ENCODE measurements around the gene CLCN1.
"Not testable (repeated sequence)": the region's sequence is repeated elsewhere in the genome, so short reads cannot be mapped to it uniquely, and the experiment has no call there.

CLCN1 gene

DNA sequence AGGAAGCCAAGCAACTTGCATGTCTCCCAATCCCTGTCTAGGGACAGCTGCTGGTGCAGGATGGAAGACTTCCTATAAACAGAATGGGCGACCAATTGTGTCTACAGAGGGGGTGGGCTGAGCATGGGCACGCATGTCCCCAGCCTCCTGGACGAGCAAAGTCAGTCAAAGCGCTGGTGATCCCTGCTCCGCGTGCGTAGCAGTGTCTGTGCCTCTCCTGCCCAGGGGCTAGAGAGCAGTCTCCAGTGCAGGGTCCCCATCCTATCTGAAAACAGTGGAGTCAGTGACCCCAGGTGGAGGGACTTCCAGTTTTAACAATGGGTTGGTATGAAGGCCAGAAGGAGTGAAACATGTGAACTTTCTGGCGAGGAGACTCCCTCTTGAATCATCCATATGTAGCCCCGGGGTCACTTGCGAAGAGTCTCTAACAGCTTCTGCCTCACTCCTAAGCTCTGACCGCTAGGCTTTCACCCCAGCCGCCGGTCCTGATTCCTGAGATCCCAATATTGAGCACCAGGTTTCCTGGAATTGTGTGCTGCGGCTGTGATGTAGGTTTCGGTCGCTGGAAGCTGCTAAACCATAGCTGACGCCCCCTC is 28.5 kb upstream of the CLCN1 start:
- Mint-ChIP-seq H3K9me3 (no peaks in the 10 kb centered on the region), H3K27me3 (no peaks in the 10 kb centered on the region), H3K4me3 (peak overlapping the region; percentile 97), H3K27ac (peak overlapping the region; percentile 91), H3K36me3 (ENCODE audit: low read depth) (peaks cover 29% of the 10 kb centered on the region), H3K4me1 (ENCODE audit: low read depth) (peaks cover 47% of the 10 kb centered on the region)
- intact Hi-C loops (cut with micrococcal nuclease), result no loop called here

DNA sequence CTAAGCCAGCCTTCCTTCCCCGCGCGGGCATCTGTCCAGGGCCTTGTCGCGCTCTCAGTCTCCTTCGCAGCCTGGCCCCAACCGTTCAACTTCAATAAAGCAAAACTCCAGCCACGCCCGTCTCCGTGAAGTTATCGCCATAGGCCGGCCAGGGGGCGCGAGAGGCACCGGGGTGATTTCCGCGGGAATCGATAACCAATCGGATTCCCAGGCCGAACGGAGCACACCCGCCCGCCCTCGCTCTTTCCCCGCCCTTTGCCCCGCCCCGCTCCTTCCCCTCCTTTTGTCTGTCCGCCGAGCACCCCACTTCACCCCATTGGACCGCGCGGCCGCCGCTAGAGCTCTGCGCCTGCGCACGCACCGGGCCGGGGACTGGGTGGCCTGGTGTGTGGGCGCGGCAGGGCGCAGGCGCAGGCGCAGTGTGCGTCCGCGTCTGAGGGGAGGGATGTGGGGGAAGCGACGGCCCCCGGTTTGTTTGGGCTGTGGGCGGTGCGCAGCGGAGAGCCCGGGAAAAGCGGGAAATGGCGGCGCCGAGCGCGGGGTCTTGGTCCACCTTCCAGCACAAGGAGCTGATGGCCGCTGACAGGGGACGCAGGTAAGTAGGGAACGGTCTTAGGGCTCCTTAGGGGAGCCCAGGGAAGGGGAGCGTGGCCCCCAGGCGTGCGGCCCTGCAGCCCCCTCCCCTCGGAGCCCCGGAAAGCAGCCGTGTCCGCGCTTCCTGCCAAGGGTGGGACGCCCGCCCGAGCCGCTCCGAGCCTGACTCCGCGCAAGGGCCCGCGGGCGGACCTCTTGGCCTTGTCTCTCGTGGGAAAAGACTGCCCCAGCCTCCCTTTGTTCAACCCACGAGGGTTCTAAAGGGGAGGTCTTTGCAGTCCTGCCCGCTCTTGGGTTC is 27.7 kb upstream of the CLCN1 start, which contains the start of gene CASP2:
Gene CASP2, plus strand, starts transcription at position 417 of the 892 bp plus-strand sequence. Its CDS starts 105 bp downstream, at position 522.
- H3K4me1 Mint-ChIP-seq (ENCODE audit: low read depth), result peaks cover 46% of the 10 kb centered on the region
- H3K36me3 Mint-ChIP-seq (ENCODE audit: low read depth), result peaks cover 36% of the 10 kb centered on the region
- peak within 1 kb of the TSS; percentile 97 for H3K4me3 Mint-ChIP-seq
- no peaks in the 10 kb centered on the region for H3K9me3 Mint-ChIP-seq
- H3K27me3 Mint-ChIP-seq, result no peaks in the 10 kb centered on the region
- H3K27ac Mint-ChIP-seq, result peak within 1 kb of the TSS; percentile 91
- intact Hi-C loops (cut with micrococcal nuclease), result no loop called here

DNA sequence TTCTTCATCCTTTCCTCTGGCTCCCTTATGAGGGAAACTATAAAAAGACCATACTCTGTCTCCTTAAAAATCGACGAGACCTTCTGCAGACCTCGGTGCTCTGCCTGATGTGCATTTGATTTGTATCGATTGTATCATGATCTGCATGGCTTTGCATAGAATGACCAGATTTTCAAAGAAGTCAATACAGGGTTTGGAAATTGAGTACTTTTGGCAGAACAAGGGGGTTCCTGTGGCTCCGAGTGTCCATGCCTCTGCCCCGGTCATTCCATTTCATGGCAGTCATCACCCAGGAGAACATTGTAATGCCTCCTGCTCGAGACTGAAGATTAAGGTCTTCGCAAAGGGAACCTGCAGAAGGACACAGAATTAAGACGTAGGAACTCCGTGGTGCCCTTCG is 27.1 kb upstream of the CLCN1 start:
- peaks cover 46% of the 10 kb centered on the region for H3K4me1 Mint-ChIP-seq (ENCODE audit: low read depth)
- intact Hi-C loops (cut with micrococcal nuclease), result no loop called here
- H3K9me3 Mint-ChIP-seq, result no peaks in the 10 kb centered on the region
- H3K36me3 Mint-ChIP-seq (ENCODE audit: low read depth), result peaks cover 43% of the 10 kb centered on the region
- no peaks in the 10 kb centered on the region for H3K27me3 Mint-ChIP-seq
- H3K27ac Mint-ChIP-seq, result peak overlapping the region; percentile 91
- peak overlapping the region; percentile 97 for H3K4me3 Mint-ChIP-seq

DNA sequence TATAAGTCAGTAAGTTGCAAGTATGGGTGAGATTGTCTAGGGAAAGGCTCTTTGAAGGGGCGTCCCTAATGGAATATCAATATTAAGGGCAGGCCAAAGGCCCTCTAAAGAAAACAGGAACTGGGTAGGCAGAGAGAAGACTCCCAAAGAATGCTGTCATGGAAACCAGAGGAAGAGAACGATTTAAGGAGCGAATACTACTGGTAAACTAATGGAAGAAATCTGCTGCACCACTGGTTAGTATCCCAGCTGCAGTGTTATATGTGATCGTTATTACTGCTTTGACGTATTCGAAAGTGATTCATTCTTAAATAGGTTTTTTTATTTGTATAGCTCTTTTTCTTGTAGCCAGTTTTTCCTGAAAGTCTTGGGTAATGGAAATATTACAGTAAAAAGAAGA is 26.5 kb upstream of the CLCN1 start:
- peak overlapping the region; percentile 97 for H3K4me3 Mint-ChIP-seq
- H3K36me3 Mint-ChIP-seq (ENCODE audit: low read depth), result peaks cover 49% of the 10 kb centered on the region
- H3K9me3 Mint-ChIP-seq, result no peaks in the 10 kb centered on the region
- H3K4me1 Mint-ChIP-seq (ENCODE audit: low read depth), result peaks cover 46% of the 10 kb centered on the region
- intact Hi-C loops (cut with micrococcal nuclease), result no loop called here
- peak overlapping the region; percentile 91 for H3K27ac Mint-ChIP-seq
- no peaks in the 10 kb centered on the region for H3K27me3 Mint-ChIP-seq

DNA sequence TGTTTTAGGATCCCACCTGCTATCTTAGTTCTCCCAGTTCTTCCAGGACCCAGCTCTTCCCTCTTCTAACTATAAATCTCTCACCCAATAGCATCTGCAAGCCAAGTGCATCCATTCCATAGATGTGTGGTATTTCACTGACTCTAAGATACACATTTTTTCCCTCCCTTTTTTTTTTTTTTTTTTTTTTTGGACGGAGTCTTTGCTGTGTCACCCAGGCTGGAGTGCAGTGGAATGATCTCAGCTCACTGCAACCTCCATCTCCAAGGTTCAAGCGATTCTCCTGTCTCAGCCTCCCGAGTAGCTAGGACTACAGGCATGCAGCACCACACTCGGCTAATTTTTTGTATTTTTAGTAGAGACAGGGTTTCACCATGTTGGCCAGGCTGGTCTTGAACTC is 26.0 kb upstream of the CLCN1 start:
- H3K27me3 Mint-ChIP-seq; intact Hi-C loops (cut with micrococcal nuclease); H3K9me3 Mint-ChIP-seq: not testable (repeated sequence)
- H3K27ac Mint-ChIP-seq, result peak overlapping the region; percentile 91
- H3K36me3 Mint-ChIP-seq (ENCODE audit: low read depth), result peaks cover 53% of the 10 kb centered on the region
- H3K4me1 Mint-ChIP-seq (ENCODE audit: low read depth), result peaks cover 41% of the 10 kb centered on the region
- peak overlapping the region; percentile 44 for H3K4me3 Mint-ChIP-seq

DNA sequence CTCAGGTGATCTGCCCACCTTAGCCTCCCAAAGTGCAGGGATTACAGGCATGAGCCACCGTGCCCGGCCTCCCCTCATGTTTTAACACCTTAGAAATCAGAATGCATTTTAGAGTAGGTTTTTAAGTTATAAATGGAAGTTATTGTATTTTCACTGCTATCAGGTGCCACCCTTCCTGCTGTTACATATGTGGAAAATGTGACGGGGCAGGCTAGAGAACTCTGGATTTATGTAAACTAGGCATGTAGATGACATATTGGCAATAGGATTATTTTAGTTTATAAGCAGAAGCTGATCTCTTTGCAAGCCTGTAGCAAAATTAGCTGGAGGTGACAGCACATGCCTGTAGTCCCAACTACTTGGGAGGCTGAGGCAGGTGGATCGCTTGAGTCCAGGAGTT is 25.6 kb upstream of the CLCN1 start:
- H3K4me1 Mint-ChIP-seq (ENCODE audit: low read depth), result peaks cover 43% of the 10 kb centered on the region
- intact Hi-C loops (cut with micrococcal nuclease), result no loop called here

DNA sequence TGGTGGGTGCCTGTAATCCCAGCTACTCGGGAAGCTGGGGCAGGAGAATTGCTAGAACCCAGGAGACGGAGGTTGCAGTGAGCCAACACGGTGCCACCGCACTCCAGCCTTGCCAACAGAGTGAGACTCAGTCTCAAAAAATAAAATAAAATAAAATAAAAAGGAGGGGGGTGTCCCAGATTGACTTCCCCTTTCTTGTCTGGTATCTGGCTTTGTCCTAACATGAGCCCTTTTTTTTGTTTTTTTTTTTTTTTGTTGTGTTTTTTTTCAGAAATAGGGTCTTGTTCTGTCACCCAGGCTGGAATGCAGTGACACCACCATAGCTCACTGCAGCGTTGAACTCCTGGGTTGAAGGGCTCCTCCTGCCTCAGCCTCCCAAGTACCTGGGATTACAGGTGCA is 23.0 kb upstream of the CLCN1 start:
- peaks cover 79% of the 10 kb centered on the region for H3K36me3 Mint-ChIP-seq (ENCODE audit: low read depth)
- H3K27ac Mint-ChIP-seq, result no peak overlapping the region
- intact Hi-C loops (cut with micrococcal nuclease), result no loop called here
- no peaks in the 10 kb centered on the region for H3K9me3 Mint-ChIP-seq
- no peaks in the 10 kb centered on the region for H3K27me3 Mint-ChIP-seq
- no peak overlapping the region for H3K4me3 Mint-ChIP-seq
- H3K4me1 Mint-ChIP-seq (ENCODE audit: low read depth), result peaks cover 54% of the 10 kb centered on the region

More for the DNA sequence above, 25.6 kb upstream of the CLCN1 start:
- H3K27me3 Mint-ChIP-seq, result no peaks in the 10 kb centered on the region
- H3K36me3 Mint-ChIP-seq (ENCODE audit: low read depth), result peaks cover 57% of the 10 kb centered on the region
- peak overlapping the region; percentile 44 for H3K4me3 Mint-ChIP-seq
- no peaks in the 10 kb centered on the region for H3K9me3 Mint-ChIP-seq
- H3K27ac Mint-ChIP-seq, result peak overlapping the region; percentile 91

DNA sequence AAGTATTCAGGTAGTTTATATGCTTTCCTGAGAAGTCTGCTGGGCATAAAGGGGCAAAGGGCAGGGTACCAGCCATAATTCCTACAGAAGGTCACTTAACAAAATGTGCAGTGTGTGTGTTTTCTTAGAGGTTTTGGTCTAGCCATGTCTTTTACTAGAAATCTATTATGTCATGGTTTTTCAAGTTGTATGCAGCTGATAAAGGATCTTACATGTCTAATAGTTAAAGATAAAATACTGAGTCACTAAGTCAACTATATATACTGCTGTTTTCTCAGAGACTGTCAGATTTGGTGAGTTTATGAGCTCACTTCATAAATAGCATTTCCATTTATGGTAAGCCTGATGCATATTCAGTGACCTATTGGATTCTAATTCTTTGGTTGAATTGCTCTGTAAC is 20.0 kb upstream of the CLCN1 start:
- H3K36me3 Mint-ChIP-seq (ENCODE audit: low read depth), result peaks cover 94% of the 10 kb centered on the region
- H3K9me3 Mint-ChIP-seq, result no peaks in the 10 kb centered on the region
- peaks cover 54% of the 10 kb centered on the region for H3K4me1 Mint-ChIP-seq (ENCODE audit: low read depth)
- intact Hi-C loops (cut with micrococcal nuclease), result no loop called here
- H3K27ac Mint-ChIP-seq, result no peak overlapping the region
- no peaks in the 10 kb centered on the region for H3K27me3 Mint-ChIP-seq
- H3K4me3 Mint-ChIP-seq, result no peak overlapping the region

DNA sequence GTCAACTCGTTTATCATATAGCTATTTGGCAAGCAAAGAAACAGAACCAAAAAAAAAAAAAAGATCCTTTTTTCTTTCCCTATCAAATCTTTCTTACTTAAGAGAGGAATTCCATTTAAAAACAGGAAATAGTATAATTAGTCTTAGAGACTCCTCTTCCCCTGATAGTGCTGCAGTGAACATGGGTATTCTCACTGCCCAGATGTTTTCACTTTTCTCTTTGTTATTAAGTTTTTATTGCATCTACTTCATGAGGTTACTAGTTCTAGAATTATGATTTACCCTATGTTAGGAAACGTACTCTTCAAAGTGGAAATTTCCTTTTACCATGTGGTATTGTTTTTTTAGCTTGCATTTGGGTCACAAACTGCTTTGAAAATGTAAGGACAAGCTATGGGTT is 19.2 kb upstream of the CLCN1 start:
- no peaks in the 10 kb centered on the region for H3K27me3 Mint-ChIP-seq
- H3K4me3 Mint-ChIP-seq, result no peak overlapping the region
- H3K4me1 Mint-ChIP-seq (ENCODE audit: low read depth), result peaks cover 52% of the 10 kb centered on the region
- H3K36me3 Mint-ChIP-seq (ENCODE audit: low read depth), result peaks cover 95% of the 10 kb centered on the region
- H3K27ac Mint-ChIP-seq, result no peak overlapping the region
- intact Hi-C loops (cut with micrococcal nuclease), result no loop called here
- H3K9me3 Mint-ChIP-seq, result no peaks in the 10 kb centered on the region

DNA sequence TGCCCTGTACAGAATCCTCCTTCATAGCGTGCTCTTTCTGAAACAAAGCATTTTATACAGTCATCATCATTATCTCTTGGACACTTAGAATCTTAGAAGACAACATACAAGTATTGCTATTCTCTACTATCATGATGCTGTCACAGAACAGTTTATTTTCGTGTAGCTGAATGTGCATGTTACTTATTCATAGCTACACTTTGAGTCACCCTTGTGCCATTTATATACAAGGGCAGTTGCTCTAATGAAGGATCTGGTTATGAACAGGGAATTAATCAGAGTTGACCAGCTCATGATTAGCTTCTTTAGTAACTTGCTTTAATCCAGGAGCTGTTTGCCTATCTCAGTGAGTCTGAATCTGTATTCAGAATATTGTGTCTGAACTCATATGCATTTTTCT is 16.6 kb upstream of the CLCN1 start:
- H3K4me3 Mint-ChIP-seq, result no peak overlapping the region
- H3K27ac Mint-ChIP-seq, result no peak overlapping the region
- intact Hi-C loops (cut with micrococcal nuclease), result no loop called here
- no peaks in the 10 kb centered on the region for H3K9me3 Mint-ChIP-seq
- H3K36me3 Mint-ChIP-seq (ENCODE audit: low read depth), result peaks cover 93% of the 10 kb centered on the region
- no peaks in the 10 kb centered on the region for H3K27me3 Mint-ChIP-seq
- H3K4me1 Mint-ChIP-seq (ENCODE audit: low read depth), result peaks cover 54% of the 10 kb centered on the region

DNA sequence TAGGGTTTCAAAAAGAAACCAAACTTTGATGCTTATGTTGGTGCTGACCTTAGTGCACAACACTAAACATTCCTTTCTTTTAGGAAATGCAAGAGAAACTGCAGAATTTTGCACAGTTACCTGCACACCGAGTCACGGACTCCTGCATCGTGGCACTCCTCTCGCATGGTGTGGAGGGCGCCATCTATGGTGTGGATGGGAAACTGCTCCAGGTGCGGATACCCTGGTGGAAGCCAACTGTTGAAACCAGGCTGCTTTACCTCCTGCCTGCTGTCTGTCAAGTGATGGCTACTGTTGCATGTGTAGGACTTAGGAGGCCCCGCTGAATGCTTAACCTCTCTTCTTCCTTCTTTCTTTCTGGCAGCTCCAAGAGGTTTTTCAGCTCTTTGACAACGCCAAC is 16.1 kb upstream of the CLCN1 start:
- Mint-ChIP-seq H3K4me1 (ENCODE audit: low read depth) (peaks cover 58% of the 10 kb centered on the region), H3K36me3 (ENCODE audit: low read depth) (peaks cover 93% of the 10 kb centered on the region), H3K4me3 (no peak overlapping the region), H3K9me3 (no peaks in the 10 kb centered on the region), H3K27me3 (no peaks in the 10 kb centered on the region), H3K27ac (peak overlapping the region; percentile 66)
- intact Hi-C loops (cut with micrococcal nuclease), result loop anchor here (10.0 kb wide), 1 partner anchor 295 kb away; no protein-coding TSS in a partner anchor

DNA sequence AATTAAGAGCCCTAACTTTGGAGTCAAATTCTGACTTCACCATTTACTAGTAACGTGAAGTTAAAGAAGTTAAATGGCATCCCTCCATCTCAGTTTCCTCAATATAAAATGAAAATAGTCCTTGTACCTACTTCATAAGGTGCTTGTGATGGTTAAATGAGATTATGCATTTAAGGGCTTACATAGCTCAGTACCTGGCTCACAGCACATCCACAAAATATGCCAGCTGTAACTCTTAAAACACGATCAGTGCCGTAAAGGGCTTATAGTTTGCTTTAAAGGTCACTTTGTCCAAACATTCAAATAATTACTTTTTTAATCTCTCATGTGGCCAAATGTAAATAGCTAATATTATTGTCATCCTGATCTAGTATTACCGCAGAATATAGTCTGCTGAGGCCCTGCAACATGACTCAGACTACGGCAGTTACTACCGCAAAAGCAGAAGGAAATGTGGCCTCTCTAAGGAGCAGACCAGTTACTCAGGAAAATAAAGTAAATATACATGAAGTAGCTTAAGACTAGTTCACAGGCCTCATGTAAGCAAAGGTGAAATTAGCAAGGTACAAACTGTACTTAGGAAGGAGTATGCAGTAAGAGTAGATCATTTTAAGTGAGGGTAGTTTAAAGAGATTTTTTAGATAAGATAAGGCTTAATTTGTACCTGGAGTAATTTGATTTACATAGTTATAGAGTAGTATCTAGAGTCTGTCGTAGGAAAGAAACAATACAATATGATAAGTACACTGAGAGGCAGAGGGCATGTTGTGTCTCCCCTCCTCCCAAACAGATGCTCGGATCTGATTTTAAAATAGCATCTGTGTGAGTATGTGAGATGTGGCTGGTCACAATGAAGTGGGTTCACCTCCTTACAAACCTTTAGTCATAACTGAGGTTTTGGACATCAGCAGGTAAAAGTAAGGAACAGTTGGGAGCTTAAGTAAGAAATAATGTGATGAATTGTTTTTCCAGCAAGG is 14.7 kb upstream of the CLCN1 start:
- intact Hi-C loops (cut with micrococcal nuclease), result loop anchor here (10.0 kb wide), 1 partner anchor 296 kb away; no protein-coding TSS in a partner anchor
- Mint-ChIP-seq H3K27ac (peak overlapping the region; percentile 66), H3K27me3 (no peaks in the 10 kb centered on the region), H3K9me3 (no peaks in the 10 kb centered on the region), H3K4me1 (ENCODE audit: low read depth) (peaks cover 60% of the 10 kb centered on the region), H3K4me3 (no peak overlapping the region), H3K36me3 (ENCODE audit: low read depth) (peaks cover 93% of the 10 kb centered on the region)

DNA sequence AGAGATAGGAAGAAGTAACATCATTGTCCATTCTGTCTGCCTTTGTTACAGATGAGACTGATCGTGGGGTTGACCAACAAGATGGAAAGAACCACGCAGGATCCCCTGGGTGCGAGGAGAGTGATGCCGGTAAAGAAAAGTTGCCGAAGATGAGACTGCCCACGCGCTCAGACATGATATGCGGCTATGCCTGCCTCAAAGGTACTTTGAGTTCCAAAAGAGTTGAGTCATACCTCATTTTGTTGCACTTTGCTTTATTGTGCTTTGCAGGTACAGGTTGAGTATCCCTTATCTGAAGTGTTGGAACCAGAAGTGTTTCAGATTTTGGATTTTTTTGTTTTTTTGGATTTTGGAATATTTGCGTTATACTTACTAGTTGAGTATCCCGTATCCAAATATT is 12.2 kb upstream of the CLCN1 start:
- no peak overlapping the region for H3K4me3 Mint-ChIP-seq
- H3K36me3 Mint-ChIP-seq (ENCODE audit: low read depth), result peaks cover 96% of the 10 kb centered on the region
- intact Hi-C loops (cut with micrococcal nuclease), result loop anchor here (10.0 kb wide), 1 partner anchor 299 kb away; no protein-coding TSS in a partner anchor
- no peaks in the 10 kb centered on the region for H3K9me3 Mint-ChIP-seq
- no peak overlapping the region for H3K27ac Mint-ChIP-seq
- H3K4me1 Mint-ChIP-seq (ENCODE audit: low read depth), result peaks cover 77% of the 10 kb centered on the region
- no peaks in the 10 kb centered on the region for H3K27me3 Mint-ChIP-seq
